Myocyte (in vitro differentiated cells): ENCODE results near the gene MYH16. TPM values are rescaled to one million over a fixed set of nuclear protein-coding genes. Genes with fewer than 3 reads are reported as not detected.
"Not testable (repeated sequence)": the region's sequence is repeated elsewhere in the genome, so short reads cannot be mapped to it uniquely, and the experiment has no call there.

Experiments
- DNase-seq: peaks from one replicate; pipeline ENCODE4 v3.0.0-alpha.2; 2012; ENCODE audit warnings: low read depth
- total RNA-seq: library from RNA; depleted of rRNA; stranded (reverse); fragments of >200 nt; gene quantifications from 2 replicates; pipeline ENCODE4 v1.2.3, GENCODE V29; 2014

The MYH16 gene
- total RNA-seq, 1 donor from 2014 or later, result not detected

DNA sequence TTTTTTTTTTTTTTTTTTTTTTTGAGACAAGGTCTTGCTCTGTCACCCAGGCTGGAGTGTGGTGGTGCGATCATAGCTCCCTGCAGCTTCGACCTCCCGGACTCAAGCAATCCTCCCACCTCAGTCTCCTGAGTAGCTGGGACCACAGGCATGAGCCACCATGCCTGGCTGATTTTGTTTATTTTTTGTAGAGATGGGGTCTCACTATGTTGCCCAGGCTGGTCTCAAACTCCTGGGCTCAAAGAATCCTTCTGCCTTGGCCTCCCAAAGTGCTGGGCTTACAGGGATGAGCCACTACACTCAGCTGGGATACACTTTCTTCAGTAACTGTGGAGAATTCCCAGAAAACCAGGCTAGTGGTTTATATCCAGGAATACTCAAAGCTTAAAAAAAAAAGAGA lies 78.0 kb downstream of the MYH16 start:
- DNase-seq, result not testable (repeated sequence)

DNA sequence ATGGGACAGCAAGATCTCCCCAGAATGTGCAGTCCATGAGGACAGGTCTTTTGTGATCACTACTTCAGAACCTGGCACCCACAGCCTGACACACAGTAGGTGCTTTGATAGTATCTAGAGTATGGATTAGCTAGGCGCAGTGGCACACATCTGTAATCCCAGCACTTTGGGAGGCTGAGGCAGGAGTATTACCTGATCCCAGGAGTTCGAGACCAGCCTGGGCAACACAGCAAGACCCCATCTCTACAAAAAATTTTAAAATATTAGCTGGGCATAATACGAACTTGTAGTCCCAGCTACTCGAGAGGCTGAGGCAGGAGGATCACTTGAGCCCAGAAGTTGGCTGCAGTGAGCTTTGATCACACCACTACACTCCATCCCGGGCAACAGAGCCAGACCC lies 79.6 kb downstream of the MYH16 start:
- no peak for DNase-seq

DNA sequence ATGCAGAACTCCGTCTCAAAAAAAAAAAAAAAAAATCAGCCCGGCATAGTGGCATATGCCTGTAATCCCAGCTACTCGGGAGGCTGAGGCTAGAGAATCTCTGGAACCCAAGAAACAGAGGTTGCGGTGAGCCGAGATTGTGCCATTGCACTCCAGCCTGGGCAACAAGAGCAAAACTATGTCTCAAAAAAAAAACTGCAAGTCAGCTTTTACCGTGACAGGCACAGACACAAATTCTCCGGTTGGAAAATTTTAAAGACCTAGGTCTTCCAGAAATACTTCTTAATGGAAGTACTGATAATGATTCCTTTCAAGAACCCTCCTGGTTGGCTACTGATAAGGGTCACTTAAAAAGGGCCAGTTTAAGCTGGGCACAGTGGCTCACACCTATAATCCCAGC lies 82.5 kb downstream of the MYH16 start:
- DNase-seq, result no peak

DNA sequence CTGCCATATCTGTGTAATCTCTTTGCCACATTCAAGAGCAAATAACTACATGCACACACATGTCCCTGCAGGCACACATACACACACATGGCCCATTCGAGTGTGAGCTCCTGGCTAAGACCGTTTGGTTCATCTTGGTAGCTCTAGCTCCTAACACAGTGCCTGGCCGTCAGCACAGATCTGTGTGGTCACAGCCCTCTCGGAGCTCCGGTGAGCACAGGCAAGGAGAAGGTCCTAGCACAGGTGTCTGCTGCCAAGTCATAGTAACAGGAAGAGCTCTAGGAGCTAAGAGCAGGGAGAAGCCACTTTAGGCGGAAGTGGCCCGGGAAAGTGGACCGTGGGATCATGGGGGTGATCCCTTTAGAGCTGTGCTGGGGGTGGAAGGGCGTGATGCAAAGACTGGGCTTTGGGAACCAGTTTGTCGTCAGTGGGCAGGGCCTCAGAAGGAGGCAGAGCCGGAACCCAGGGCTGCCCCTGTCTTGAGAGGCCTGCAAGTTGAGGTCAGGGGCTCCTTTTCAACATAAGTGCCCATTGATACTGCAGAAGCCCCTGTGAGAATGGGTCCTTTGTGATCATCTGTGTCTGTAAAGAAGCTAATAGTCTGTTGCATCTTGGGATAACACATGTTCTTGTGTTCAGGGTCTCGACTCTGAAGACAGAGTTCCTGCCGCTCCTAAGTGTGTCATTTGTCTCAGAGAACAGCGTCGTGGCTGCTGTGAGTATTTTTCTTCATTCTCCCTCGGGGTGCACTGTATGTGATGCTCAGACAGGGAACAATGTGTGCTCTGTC lies 85.3 kb downstream of the MYH16 start:
- no peak for DNase-seq

DNA sequence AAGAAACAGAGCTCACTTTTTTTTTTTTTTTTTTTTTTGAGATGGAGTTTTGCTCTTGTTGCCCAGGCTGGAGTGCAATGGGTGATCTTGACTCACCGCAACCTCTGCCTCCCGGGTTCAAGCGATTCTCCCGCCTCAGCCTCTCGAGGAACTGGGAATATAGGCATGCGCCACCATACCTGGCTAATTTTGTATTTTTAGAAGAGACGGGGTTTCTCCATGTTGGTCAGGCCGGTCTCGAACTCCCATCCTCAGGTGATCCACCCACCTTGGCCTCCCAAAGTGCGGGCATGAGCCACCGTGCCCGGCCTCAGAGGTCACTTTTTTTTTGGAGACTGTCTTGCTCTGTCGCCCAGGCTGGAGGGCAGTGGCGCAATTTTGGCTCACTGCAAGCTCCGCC lies 85.9 kb downstream of the MYH16 start:
- DNase-seq, result not testable (repeated sequence)

DNA sequence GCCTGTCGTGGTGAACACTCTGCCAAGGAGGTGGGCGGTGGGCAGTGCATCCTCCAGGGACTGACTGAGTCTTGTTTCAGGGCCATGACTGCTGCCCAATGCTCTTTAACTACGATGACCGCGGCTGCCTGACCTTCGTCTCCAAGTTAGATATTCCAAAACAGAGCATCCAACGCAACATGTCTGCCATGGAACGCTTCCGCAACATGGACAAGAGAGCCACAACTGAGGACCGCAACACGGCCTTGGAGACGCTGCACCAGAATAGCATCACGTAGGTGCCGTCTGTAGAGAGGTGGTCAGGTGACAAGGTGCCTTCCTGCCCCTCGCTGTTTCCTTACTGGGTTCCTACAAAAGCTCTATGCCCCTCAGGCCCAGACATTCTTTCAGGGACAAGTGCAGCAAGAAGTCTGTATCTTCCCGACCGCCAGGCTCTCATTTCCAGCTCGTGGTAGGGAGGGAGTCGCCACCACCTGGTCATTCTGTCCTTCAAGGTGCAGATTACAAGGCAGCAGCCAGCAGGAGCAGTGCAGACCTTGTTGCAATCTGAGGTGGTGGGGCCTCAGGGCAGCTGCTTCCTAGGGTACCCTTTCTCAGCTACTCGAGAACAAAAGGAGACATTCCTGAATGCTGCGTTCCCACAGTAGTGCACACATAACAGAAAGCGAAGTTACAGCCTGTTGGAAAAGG lies 87.0 kb downstream of the MYH16 start:
- no peak for DNase-seq

Other genes starting within 250 kb of the MYH16 start
- 11.4 and 13.6 TPM in 2 replicates for gene SMURF1, start 128.7 kb upstream of the MYH16 start, total RNA-seq
- gene KPNA7, start 64.7 kb upstream of the MYH16 start, total RNA-seq, result not detected in 2 replicates
- 89.4 and 116 TPM in 2 replicates for gene ARPC1A, start 53.1 kb downstream of the MYH16 start, total RNA-seq
- 89.6 and 104 TPM in 2 replicates for gene ARPC1B, start 101.9 kb downstream of the MYH16 start, total RNA-seq
- gene PDAP1, start 135.8 kb downstream of the MYH16 start, total RNA-seq, result 208 and 220 TPM in 2 replicates
- 87.1 and 92.2 TPM in 2 replicates for gene BUD31, start 136.1 kb downstream of the MYH16 start, total RNA-seq
- 11.4 and 12.3 TPM in 2 replicates for gene PTCD1, start 166.0 kb downstream of the MYH16 start, total RNA-seq
- 83.1 and 103 TPM in 2 replicates for gene CPSF4, start 166.1 kb downstream of the MYH16 start, total RNA-seq
- 2,488 and 4,699 TPM in 2 replicates for gene ATP5MF, start 193.3 kb downstream of the MYH16 start, total RNA-seq
- gene ZNF789, start 200.1 kb downstream of the MYH16 start, total RNA-seq, result 9.9 and 14.0 TPM in 2 replicates
- gene ZNF394, start 227.4 kb downstream of the MYH16 start, total RNA-seq, result 17.5 and 19.5 TPM in 2 replicates
- gene ZKSCAN5, start 231.8 kb downstream of the MYH16 start, total RNA-seq, result 18.5 and 21.9 TPM in 2 replicates